H1 (cell line): ENCODE results near the gene IL21. TPM values are rescaled to one million over a fixed set of nuclear protein-coding genes. Genes with fewer than 3 reads are reported as not detected.

Experiments used
- CTCF ChIA-PET: fragments of 300-600 bp; sonication (Branson Sonifier 250); formaldehyde crosslinking; loops from one replicate; lab custom pipeline; 2021; ENCODE audit not compliant: partially characterized antibody; lab: Charles Lee
- POLR2A ChIA-PET: fragments of 300-600 bp; sonication (Branson Sonifier 250); formaldehyde crosslinking; loops from one replicate; lab custom pipeline; 2021; ENCODE audit warnings: inconsistent platforms; ENCODE audit not compliant: partially characterized antibody; lab: Charles Lee
- DNase-seq, 2 experiments: peaks; one replicate each; pipeline versions ENCODE4 v3.0.0 to v3.0.0-alpha.2; 2010 to 2022; ENCODE audit warnings: low spot score in 2 of 2, low read depth in 1 of 2, mixed read lengths in 1 of 2
- FAIRE-seq: peaks from 2 replicates; lab custom pipeline; 2011; peaks lifted over from hg19 to GRCh38; lab: Jason Lieb, UNC
- H2AFZ ChIP-seq: 2 replicates; pipeline ENCODE4 v1.8.1; 2012; ENCODE audit warnings: low read length, inconsistent platforms
- H2AK5ac ChIP-seq: 2 replicates; pipeline ENCODE4 v1.6.1; 2013; ENCODE audit warnings: low read depth, low read length
- H2BK120ac ChIP-seq: replicated peaks from 2 replicates; pipeline ENCODE3; 2013; ENCODE audit warnings: low read depth, low read length, inconsistent platforms
- H2BK12ac ChIP-seq: 2 replicates; pipeline ENCODE4 v1.6.1; 2013; ENCODE audit warnings: low read depth, low read length
- H2BK15ac ChIP-seq: 2 replicates; pipeline ENCODE4 v1.6.1; 2013; ENCODE audit warnings: low read length
- H2BK20ac ChIP-seq: 2 replicates; pipeline ENCODE4 v1.6.1; 2013; ENCODE audit warnings: low read length
- H2BK5ac ChIP-seq: 2 replicates; pipeline ENCODE4 v1.6.1; 2013; ENCODE audit warnings: low read depth, low read length
- H3K14ac ChIP-seq: 2 replicates; pipeline ENCODE4 v1.6.1; 2013; ENCODE audit warnings: inconsistent platforms; ENCODE audit not compliant: insufficient read length
- H3K18ac ChIP-seq: 2 replicates; pipeline ENCODE4 v1.6.1; 2013; ENCODE audit warnings: low read length; ENCODE audit errors: extremely low read depth
- H3K23ac ChIP-seq: 2 replicates; pipeline ENCODE4 v1.6.1; 2013; ENCODE audit warnings: inconsistent platforms; ENCODE audit not compliant: insufficient read length
- H3K23me2 ChIP-seq: 2 replicates; pipeline ENCODE4 v1.6.1; 2013; ENCODE audit warnings: low read depth, low read length
- H3K27ac ChIP-seq: 2 replicates; pipeline ENCODE4 v1.6.1; 2011; ENCODE audit warnings: low read depth, low read length, inconsistent platforms
- H3K27me3 ChIP-seq, 4 experiments: replicated peaks in 1 of 4; 1 replicate in 1 of 4; 2 replicates in 3 of 4; pipeline versions ENCODE4 v1.6.1 to v1.8.1; 2011 to 2013; ENCODE audit warnings: low read length in 3 of 4, mild to moderate bottlenecking in 3 of 4, inconsistent platforms in 2 of 4, mixed read lengths in 2 of 4, moderate library complexity in 1 of 4; ENCODE audit not compliant: control insufficient read depth in 3 of 4, insufficient read depth in 3 of 4; ENCODE audit errors: extremely low read depth in 1 of 4
- H3K36me3 ChIP-seq, 4 experiments: 2 replicates each; pipeline versions ENCODE4 v1.6.1 to v1.8.1; 2011 to 2013; ENCODE audit warnings: mild to moderate bottlenecking in 4 of 4, low read length in 3 of 4, moderate library complexity in 2 of 4, control low read depth in 1 of 4, inconsistent platforms in 1 of 4; ENCODE audit not compliant: insufficient read depth in 4 of 4, control insufficient read depth in 2 of 4
- H3K4ac ChIP-seq: replicated peaks from 2 replicates; pipeline ENCODE3; 2013; ENCODE audit warnings: low read length, low read depth, mixed read lengths, inconsistent platforms; ENCODE audit not compliant: insufficient read length
- H3K4me1 ChIP-seq, 4 experiments: replicated peaks in 1 of 4; 1 replicate in 1 of 4; 2 replicates in 3 of 4; pipeline versions ENCODE4 v1.6.1 to v1.8.1; 2011 to 2013; ENCODE audit warnings: low read length in 3 of 4, inconsistent platforms in 2 of 4, mixed read lengths in 1 of 4; ENCODE audit not compliant: insufficient read depth in 4 of 4, control insufficient read depth in 3 of 4
- H3K4me2 ChIP-seq, 2 experiments: 2 replicates each; pipeline versions ENCODE4 v1.6.1 to v1.8.1; 2011 to 2013; ENCODE audit warnings: low read depth in 2 of 2, low read length in 2 of 2, control low read depth in 1 of 2, inconsistent platforms in 1 of 2, mild to moderate bottlenecking in 1 of 2; ENCODE audit not compliant: insufficient read depth in 1 of 2
- H3K4me3 ChIP-seq, 4 experiments: fragments of 200-600, 300-600 bp in 1 of 4; sonication (generic), shearing (Covaris generic), sonication (Bioruptor Twin) in 1 of 4; 2 replicates each; pipeline versions ENCODE4 v1.5.1 to v1.8.1; 2011 to 2016; ENCODE audit warnings: low read length in 4 of 4, low read depth in 3 of 4, control low read depth in 2 of 4, inconsistent platforms in 2 of 4, mild to moderate bottlenecking in 2 of 4, mixed read lengths in 1 of 4, moderate library complexity in 1 of 4; ENCODE audit not compliant: insufficient read depth in 2 of 4; ENCODE audit errors: extremely low read depth in 1 of 4
- H3K56ac ChIP-seq: replicated peaks from 2 replicates; pipeline ENCODE3; 2013; ENCODE audit warnings: low read depth, mild to moderate bottlenecking, mixed read lengths, low read length, inconsistent platforms; ENCODE audit not compliant: insufficient read length
- H3K79me1 ChIP-seq: 2 replicates; pipeline ENCODE4 v1.6.1; 2013; ENCODE audit warnings: low read depth, low read length, control low read depth
- H3K79me2 ChIP-seq, 2 experiments: 2 replicates each; pipeline versions ENCODE4 v1.6.1 to v1.8.1; 2012 to 2013; ENCODE audit warnings: low read length in 2 of 2, mild to moderate bottlenecking in 2 of 2, inconsistent platforms in 1 of 2; ENCODE audit not compliant: insufficient read depth in 2 of 2, control insufficient read depth in 1 of 2
- H3K9ac ChIP-seq, 4 experiments: replicated peaks in 1 of 4; 1 replicate in 1 of 4; 2 replicates in 3 of 4; pipeline versions ENCODE4 v1.6.1 to v1.8.1; 2011 to 2013; ENCODE audit warnings: low read depth in 3 of 4, low read length in 3 of 4, control low read depth in 2 of 4, mild to moderate bottlenecking in 2 of 4, moderate library complexity in 2 of 4, inconsistent platforms in 1 of 4; ENCODE audit errors: extremely low read depth in 1 of 4
- H3K9me3 ChIP-seq, 2 experiments: 2 replicates each; pipeline versions ENCODE4 v1.6.1 to v1.8.1; 2012 to 2013; ENCODE audit warnings: mild to moderate bottlenecking in 2 of 2, moderate library complexity in 2 of 2, control low read depth in 1 of 2, inconsistent platforms in 1 of 2, low read depth in 1 of 2, low read length in 1 of 2, mixed read lengths in 1 of 2; ENCODE audit not compliant: insufficient read depth in 2 of 2
- H4K20me1 ChIP-seq, 2 experiments: replicated peaks in 1 of 2; 2 replicates each; pipeline versions ENCODE3 to v1.8.1; 2011 to 2013; ENCODE audit warnings: inconsistent platforms in 2 of 2, low read length in 2 of 2, mild to moderate bottlenecking in 1 of 2; ENCODE audit not compliant: insufficient read depth in 2 of 2, control insufficient read depth in 1 of 2
- H4K5ac ChIP-seq: 2 replicates; pipeline ENCODE4 v1.6.1; 2013; ENCODE audit warnings: low read length, low read depth, mixed read lengths, inconsistent platforms; ENCODE audit not compliant: insufficient read length
- H4K8ac ChIP-seq: 2 replicates; pipeline ENCODE4 v1.8.0; 2013; ENCODE audit warnings: mild to moderate bottlenecking, moderate library complexity, low read length, inconsistent platforms; ENCODE audit not compliant: insufficient read depth; ENCODE audit errors: extremely low read depth
- H4K91ac ChIP-seq: replicated peaks from 2 replicates; pipeline ENCODE3; 2013; ENCODE audit warnings: low read length, mixed read lengths, inconsistent platforms; ENCODE audit not compliant: insufficient read length
- CTBP2 ChIP-seq: IDR thresholded peaks from 2 replicates; pipeline ENCODE4 v1.7.0; 2011; ENCODE audit warnings: borderline replicate concordance, mild to moderate bottlenecking, moderate library complexity, mixed read lengths, low read length; ENCODE audit not compliant: insufficient read depth, insufficient read length
- GABPA ChIP-seq: IDR thresholded peaks from 2 replicates; pipeline ENCODE4 v1.6.1; 2011; ENCODE audit warnings: mild to moderate bottlenecking, low read length, moderate library complexity, borderline replicate concordance; ENCODE audit not compliant: insufficient read depth
- RXRA ChIP-seq: IDR thresholded peaks from 2 replicates; pipeline ENCODE4 v1.6.1; 2011; ENCODE audit warnings: low read depth, mild to moderate bottlenecking, low read length, moderate library complexity; ENCODE audit not compliant: insufficient read depth
- SIN3A ChIP-seq, 2 experiments: IDR thresholded peaks in 1 of 2; conservative IDR thresholded peaks in 1 of 2; 2 replicates each; pipeline ENCODE4 v1.6.1; 2011 to 2012; ENCODE audit warnings: low read length in 2 of 2, improper control_type of control experiment in 1 of 2, low read depth in 1 of 2, mild to moderate bottlenecking in 1 of 2
- SP2 ChIP-seq: IDR thresholded peaks from 2 replicates; pipeline ENCODE4 v1.6.1; 2012; ENCODE audit warnings: mild to moderate bottlenecking, low read length, inconsistent platforms
- TCF12 ChIP-seq: IDR thresholded peaks from 2 replicates; pipeline ENCODE4 v1.6.1; 2011; ENCODE audit warnings: low read depth, mild to moderate bottlenecking, low read length
- WGBS, 2 experiments: shearing (Covaris generic) in 1 of 2; methylation state at CpG; one replicate each; pipeline versions ENCODE4 v1.1.6 to v1.1.7; 2013 to 2015; ENCODE audit warnings: low lambda C conversion rate in 2 of 2, mixed read lengths in 2 of 2, inconsistent platforms in 1 of 2, low coverage in 1 of 2, missing lambda C conversion rate in 1 of 2; ENCODE audit not compliant: insufficient replicate concordance in 2 of 2, insufficient coverage in 1 of 2, insufficient read length in 1 of 2; ENCODE audit errors: extremely low coverage in 1 of 2, missing lambda C conversion rate in 1 of 2; 5-methylcytosine and 5-hydroxymethylcytosine counted together
- polyA plus RNA-seq, 7 experiments: library from polyadenylated mRNA; depleted of rRNA in 3 of 7; stranded (reverse) in 5 of 7; unstranded in 2 of 7; fragments of >200 nt in 5 of 7; fragments of 200-250 nt in 2 of 7; gene quantifications; 1 replicate in 5 of 7; 2 replicates in 1 of 7; 4 replicates in 1 of 7; pipeline versions ENCODE4 v1.2.1 to v1.2.3, GENCODE V29; 2011 to 2013; ENCODE audit warnings: missing spikeins in 2 of 7, mixed read lengths in 2 of 7
- total RNA-seq: library from RNA; stranded (reverse); fragmentation: NEBNext Ultra II Directional; extraction: Animal tissue kit (Norgen Biotek cat#: 25700); gene quantifications from 2 replicates; pipeline ENCODE4 v1.2.1, GENCODE V29; 2021

IL21 gene
- total and polyA plus RNA-seq, 2 of the 8 experiments (the other 6 are each of a cell fraction or from before 2014, with no cell fraction given): not detected

GRCh38 chr4:122668241-122668640 lies 47.4 kb upstream of the IL21 start:
- no peaks in the 10 kb centered on the region for H3K36me3 ChIP-seq
- peaks cover 0 to 4% of the 10 kb centered on the region in 2 experiments; a peak in 1 of 4 replicates for H3K9me3 ChIP-seq
- no peak overlapping the region for H3K14ac ChIP-seq
- no peak overlapping the region for H2BK15ac ChIP-seq
- 94% methylated on average over 4 of the region's 4 CpGs; no CpG with 5 or more reads in 1 of the 2 experiments for WGBS, 2 experiments
- no peak overlapping the region for H2AFZ ChIP-seq
- H2AK5ac ChIP-seq: no peak overlapping the region
- no peak for DNase-seq
- peaks cover 0 to 2% (median 0%) of the 10 kb centered on the region in 4 experiments; a peak in 1 of 7 replicates for H3K4me1 ChIP-seq
- H2BK20ac ChIP-seq: no peak overlapping the region
- no peaks in the 10 kb centered on the region for H4K20me1 ChIP-seq
- H3K79me2 ChIP-seq: no peaks in the 10 kb centered on the region
- ChIA-PET POLR2A (interaction anchor here (0.8 kb wide), 1 partner anchor 235 kb away, joined by 3 read pairs; no protein-coding TSS in a partner anchor), CTCF (interaction anchor here (1.8 kb wide), 1 partner anchor 49 kb away, joined by 7 read pairs; no protein-coding TSS in a partner anchor)
- no peaks in the 10 kb centered on the region for H3K79me1 ChIP-seq
- H4K8ac ChIP-seq: no peak overlapping the region
- H3K4me2 ChIP-seq: no peak overlapping the region
- no peak overlapping the region for H3K27ac ChIP-seq
- H4K5ac ChIP-seq: no peak overlapping the region
- H2BK120ac ChIP-seq: no peak overlapping the region
- TF ChIP-seq SP2: no peak
- TF ChIP-seq RXRA: no peak
- TF ChIP-seq GABPA: no peak
- no peak for TF ChIP-seq SIN3A (conservative IDR thresholded peaks at IDR 0.05 in 1 of 2, IDR thresholded peaks at IDR 0.05 in 1 of 2; ENCODE audit: low read depth in 1 of 2, low read length in 2 of 2)
- TF ChIP-seq CTBP2: no peak
- no peak for TF ChIP-seq TCF12
- no peak overlapping the region for H3K56ac ChIP-seq
- no peak for FAIRE-seq
- H3K27me3 ChIP-seq: no peaks in the 10 kb centered on the region
- H3K23ac ChIP-seq: no peak overlapping the region
- no peak overlapping the region for H3K9ac ChIP-seq
- no peak overlapping the region for H3K18ac ChIP-seq
- no peaks in the 10 kb centered on the region for H3K23me2 ChIP-seq
- no peak overlapping the region for H2BK12ac ChIP-seq
- no peak overlapping the region for H4K91ac ChIP-seq
- H3K4ac ChIP-seq: no peak overlapping the region
- no peak overlapping the region for H3K4me3 ChIP-seq
- H2BK5ac ChIP-seq: no peak overlapping the region
